GM19240 (cell line): ENCODE measurements around the gene EDA.
"Not testable (repeated sequence)": the region's sequence is repeated elsewhere in the genome, so short reads cannot be mapped to it uniquely, and the experiment has no call there.

ENCODE experiments used
- DNase-seq: peaks from one replicate; pipeline ENCODE4 v3.0.0; 2011; ENCODE audit warnings: low spot score; ENCODE audit not compliant: insufficient read length

EDA gene

GRCh38 chrX:69746051-69746450 lies 130.1 kb downstream of the EDA start:
- no peak for DNase-seq

GRCh38 chrX:69748055-69748454 lies 132.1 kb downstream of the EDA start:
- DNase-seq: no peak

GRCh38 chrX:69759921-69760625 lies 144.2 kb downstream of the EDA start:
- DNase-seq: no peak

GRCh38 chrX:69761633-69762032 lies 145.7 kb downstream of the EDA start:
- no peak for DNase-seq

- no peak for DNase-seq
Measured at GRCh38 chrX:69762340-69762739, 146.4 kb downstream of the EDA start.

- no peak for DNase-seq
Measured at GRCh38 chrX:69793260-69793935, 177.5 kb downstream of the EDA start.

- no peak for DNase-seq
Measured at GRCh38 chrX:69795702-69796101, 179.8 kb downstream of the EDA start.

GRCh38 chrX:69807400-69807799 lies 191.5 kb downstream of the EDA start:
- DNase-seq: no peak

GRCh38 chrX:69808375-69808774 lies 192.5 kb downstream of the EDA start:
- no peak for DNase-seq

- no peak for DNase-seq
Measured at GRCh38 chrX:69813677-69814076, 197.8 kb downstream of the EDA start.

- no peak for DNase-seq
Measured at GRCh38 chrX:69815063-69815462, 199.2 kb downstream of the EDA start.

GRCh38 chrX:69815519-69815918 lies 199.6 kb downstream of the EDA start:
- DNase-seq: no peak

- no peak for DNase-seq
Measured at GRCh38 chrX:69844636-69845035, 228.7 kb downstream of the EDA start.

- not testable (repeated sequence) for DNase-seq
Measured at GRCh38 chrX:69859999-69860398, 244.1 kb downstream of the EDA start.

GRCh38 chrX:69876221-69876620 lies 260.3 kb downstream of the EDA start:
- DNase-seq: no peak

- DNase-seq: no peak
Measured at GRCh38 chrX:69884210-69884609, 268.3 kb downstream of the EDA start.

GRCh38 chrX:69896046-69896445 lies 280.1 kb downstream of the EDA start:
- no peak for DNase-seq

GRCh38 chrX:69900491-69900890 lies 284.6 kb downstream of the EDA start:
- DNase-seq: no peak

GRCh38 chrX:69906447-69906846 lies 290.5 kb downstream of the EDA start:
- DNase-seq: no peak

- no peak for DNase-seq
Measured at GRCh38 chrX:69914781-69915180, 298.9 kb downstream of the EDA start.

GRCh38 chrX:69919749-69920148 lies 303.8 kb downstream of the EDA start:
- DNase-seq: no peak

- DNase-seq: no peak
Measured at GRCh38 chrX:69932323-69932722, 316.4 kb downstream of the EDA start.

GRCh38 chrX:69948276-69948797 lies 332.4 kb downstream of the EDA start:
- no peak for DNase-seq
